ENCODE results near the gene TTI1. TPM values are rescaled to one million over a fixed set of nuclear protein-coding genes. Genes with fewer than 3 reads are reported as not detected.

The TTI1 gene
- total RNA-seq, 1 donor from 2014 or later: 30.1 TPM

- no peaks in the 10 kb centered on the region for H3K9me3 Mint-ChIP-seq
- ATAC-seq (ENCODE audit: low read depth): no peak
- no peak overlapping the region for H3K27ac Mint-ChIP-seq
- POLR2A ChIA-PET: no interaction called here
- H3K4me3 Mint-ChIP-seq: no peak overlapping the region
- H3K36me3 Mint-ChIP-seq (ENCODE audit: low read depth): peaks cover 71% of the 10 kb centered on the region
- no peaks in the 10 kb centered on the region for H3K27me3 Mint-ChIP-seq
- no peak for DNase-seq
- CTCF ChIA-PET: interaction anchor here (4.9 kb wide), 1 partner anchor 170 kb away, joined by 19 read pairs; no protein-coding TSS in a partner anchor
- peaks cover 2% of the 10 kb centered on the region for H3K4me1 Mint-ChIP-seq
- no peak for TF ChIP-seq CTCF (IDR thresholded peaks at IDR 0.05)
- intact Hi-C loops (cut with micrococcal nuclease): no loop called here
These were observed 17.4 kb upstream of the TTI1 start for GRCh38 chr20:38050686-38051085.

GRCh38 chr20:38049800-38050199, 16.5 kb upstream of the TTI1 start:
- TF ChIP-seq CTCF (IDR thresholded peaks at IDR 0.05): no peak
- ATAC-seq (ENCODE audit: low read depth) (no peak), DNase-seq (no peak)
- H3K4me3 Mint-ChIP-seq: no peak overlapping the region
- intact Hi-C loops (cut with micrococcal nuclease): no loop called here
- no peak overlapping the region for H3K27ac Mint-ChIP-seq
- H3K36me3 Mint-ChIP-seq (ENCODE audit: low read depth): peaks cover 69% of the 10 kb centered on the region
- H3K27me3 Mint-ChIP-seq: no peaks in the 10 kb centered on the region
- ChIA-PET CTCF (interaction anchor here (2.1 to 4.9 kb wide), 2 partner anchors 8 to 171 kb away, joined by 7 to 19 read pairs; no protein-coding TSS in a partner anchor), POLR2A (no interaction called here)
- H3K9me3 Mint-ChIP-seq: no peaks in the 10 kb centered on the region
- H3K4me1 Mint-ChIP-seq: peaks cover 2% of the 10 kb centered on the region

- CTCF ChIA-PET: interaction anchor here (4.9 kb wide), 1 partner anchor 175 kb away, joined by 19 read pairs; no protein-coding TSS in a partner anchor
- no peak for TF ChIP-seq CTCF (IDR thresholded peaks at IDR 0.05)
- POLR2A ChIA-PET: no interaction called here
- no peak overlapping the region for H3K27ac Mint-ChIP-seq
- H3K36me3 Mint-ChIP-seq (ENCODE audit: low read depth): peaks cover 75% of the 10 kb centered on the region
- no peaks in the 10 kb centered on the region for H3K9me3 Mint-ChIP-seq
- ATAC-seq (ENCODE audit: low read depth) (no peak), DNase-seq (no peak)
- H3K4me1 Mint-ChIP-seq: peaks cover 5% of the 10 kb centered on the region
- no peak overlapping the region for H3K4me3 Mint-ChIP-seq
- H3K27me3 Mint-ChIP-seq: no peaks in the 10 kb centered on the region
- intact Hi-C loops (cut with micrococcal nuclease): no loop called here
These were observed 13.3 kb upstream of the TTI1 start for GRCh38 chr20:38046572-38046971.

- intact Hi-C loops (cut with micrococcal nuclease): no loop called here
- CTCF ChIA-PET: interaction anchor here (0.6 to 1.2 kb wide), 3 partner anchors 13 to 176 kb away, joined by 3 read pairs; no protein-coding TSS in a partner anchor
- H3K36me3 Mint-ChIP-seq (ENCODE audit: low read depth): peaks cover 78% of the 10 kb centered on the region
- H3K27me3 Mint-ChIP-seq: no peaks in the 10 kb centered on the region
- H3K9me3 Mint-ChIP-seq: no peaks in the 10 kb centered on the region
- DNase-seq: no peak
- TF ChIP-seq CTCF (IDR thresholded peaks at IDR 0.05): no peak
- H3K27ac Mint-ChIP-seq: no peak overlapping the region
- H3K4me3 Mint-ChIP-seq: no peak overlapping the region
- POLR2A ChIA-PET: interaction anchor here (1.0 kb wide), 1 partner anchor 11 kb away, joined by 3 read pairs; the partner anchor contains the start of genes RPRD1B and TTI1
- no peak for ATAC-seq (ENCODE audit: low read depth)
- peaks cover 3% of the 10 kb centered on the region for H3K4me1 Mint-ChIP-seq
These were observed 11.4 kb upstream of the TTI1 start for GRCh38 chr20:38044685-38045084.

- Mint-ChIP-seq H3K27ac (peak overlapping the region; percentile 39), H3K4me1 (peaks cover 3% of the 10 kb centered on the region)
- intact Hi-C loops (cut with micrococcal nuclease): no loop called here
These were observed 10.4 kb upstream of the TTI1 start for GRCh38 chr20:38043512-38044300.

More at GRCh38 chr20:38043512-38044300, 10.4 kb upstream of the TTI1 start:
- no peak overlapping the region for H3K4me3 Mint-ChIP-seq
- H3K9me3 Mint-ChIP-seq: no peaks in the 10 kb centered on the region
- no peak for TF ChIP-seq CTCF (IDR thresholded peaks at IDR 0.05)
- ATAC-seq (ENCODE audit: low read depth) (peak; percentile 37), DNase-seq (no peak)
- ChIA-PET POLR2A (no interaction called here), CTCF (interaction anchor here (0.8 kb wide), 1 partner anchor 14 kb away, joined by 7 read pairs; no protein-coding TSS in a partner anchor)
- H3K36me3 Mint-ChIP-seq (ENCODE audit: low read depth): peaks cover 72% of the 10 kb centered on the region
- no peaks in the 10 kb centered on the region for H3K27me3 Mint-ChIP-seq

Measured in activated B cell treated with CpG ODN at 0.5 μM for 24 hours (primary cell).